ENCODE data around the gene AFF3.

AFF3 gene

DNA sequence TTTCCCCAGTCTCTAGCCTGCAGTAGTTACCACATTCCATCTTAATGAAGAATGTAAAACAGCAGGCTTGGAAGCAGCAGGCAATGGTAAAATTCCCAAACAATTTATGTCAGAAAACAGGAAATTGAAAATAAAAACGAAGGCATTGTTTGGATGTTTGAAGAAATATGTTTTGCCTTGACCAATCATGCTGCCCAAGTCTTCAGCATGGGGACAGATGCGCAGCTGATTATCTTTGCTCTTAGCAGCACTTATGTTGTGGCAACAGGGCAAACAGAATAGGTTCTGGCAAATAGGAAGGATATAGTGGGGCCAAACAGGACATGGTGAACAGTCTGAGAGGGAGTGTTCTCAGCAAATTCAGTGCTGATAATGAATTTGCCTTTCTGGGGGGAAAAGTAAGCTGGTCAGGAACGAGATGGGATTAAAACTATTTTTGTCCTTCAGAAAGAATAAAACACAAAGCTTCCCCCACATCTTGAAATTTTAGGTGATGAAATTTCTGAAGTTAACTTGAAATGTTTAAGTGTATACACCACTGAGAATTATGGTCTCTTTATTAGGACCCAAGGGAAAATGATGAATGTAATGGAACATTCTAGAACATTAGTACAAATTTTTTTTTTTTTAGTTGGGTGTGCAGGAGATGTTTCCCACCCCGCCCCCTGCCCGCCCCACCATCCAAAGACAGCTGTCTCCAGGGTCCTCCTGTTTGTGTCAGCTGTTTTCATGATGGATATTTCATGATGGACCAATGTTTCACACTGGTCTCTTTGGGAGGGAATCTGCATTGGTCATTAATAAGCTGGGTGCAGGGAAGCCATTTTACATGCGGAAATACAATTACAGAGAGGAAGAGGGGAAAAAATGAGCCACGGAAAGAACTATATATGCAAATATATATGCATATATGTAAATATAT lies 413.0 kb downstream of the AFF3 start:
- Histone ChIP-seq H3K9me3 (no peaks in the 10 kb centered on the region), H3K27ac (no peak overlapping the region), H3K4me3 (no peak overlapping the region), H3K4me2 (no peak overlapping the region), H4K20me1 (no peaks in the 10 kb centered on the region), H3K36me3 (no peaks in the 10 kb centered on the region), H3K27me3 (no peaks in the 10 kb centered on the region), H3K9ac (no peak overlapping the region), H3K4me1 (no peaks in the 10 kb centered on the region)
- TF ChIP-seq Cebpa-rat (IDR thresholded peaks at IDR 0.05), result no peak

DNA sequence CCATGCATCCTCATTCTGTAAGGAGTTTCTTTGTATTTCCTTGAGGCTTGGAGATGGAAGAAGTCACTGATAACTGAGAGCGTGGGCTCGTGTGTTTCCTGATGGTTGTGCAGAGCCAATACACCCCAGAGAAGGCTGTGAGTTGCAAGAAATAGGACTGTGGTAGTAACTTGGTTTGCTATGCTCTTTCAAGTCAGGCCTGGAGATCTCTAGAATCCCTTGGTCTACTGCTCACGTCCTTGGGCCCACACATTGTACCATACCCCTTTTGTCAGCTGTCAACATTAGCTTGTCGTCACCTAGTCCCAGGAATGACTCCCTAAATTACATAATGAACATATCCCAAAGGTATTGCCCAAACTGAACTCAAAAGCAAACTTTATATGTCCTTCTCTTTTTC lies 414.2 kb downstream of the AFF3 start:
- Histone ChIP-seq H3K9me3 (peaks cover 6% of the 10 kb centered on the region; the same call in 1 of the 2 replicates), H3K4me3 (no peak overlapping the region), H3K4me2 (no peak overlapping the region), H4K20me1 (no peaks in the 10 kb centered on the region), H3K27ac (no peak overlapping the region), H3K4me1 (no peaks in the 10 kb centered on the region), H3K36me3 (no peaks in the 10 kb centered on the region), H3K27me3 (no peaks in the 10 kb centered on the region), H3K9ac (no peak overlapping the region)
- TF ChIP-seq Cebpa-rat (IDR thresholded peaks at IDR 0.05), result no peak

GRCh38 chr2:99727199-99727598 lies 415.2 kb downstream of the AFF3 start:
- Histone ChIP-seq H3K9ac (no peak overlapping the region), H3K4me2 (no peak overlapping the region), H3K27ac (no peak overlapping the region), H3K4me3 (no peak overlapping the region), H3K27me3 (no peaks in the 10 kb centered on the region), H3K9me3 (peaks cover 16% of the 10 kb centered on the region), H3K4me1 (no peaks in the 10 kb centered on the region), H4K20me1 (no peaks in the 10 kb centered on the region), H3K36me3 (peaks cover 5% of the 10 kb centered on the region; the same call in 1 of the 2 replicates)
- TF ChIP-seq Cebpa-rat (IDR thresholded peaks at IDR 0.05), result no peak

- H3K9me3 ChIP-seq, result peaks cover 21% of the 10 kb centered on the region
- H3K4me3 ChIP-seq, result no peak overlapping the region
- H3K36me3 ChIP-seq, result peaks cover 5% of the 10 kb centered on the region; the same call in 1 of the 2 replicates
- no peak overlapping the region for H3K4me2 ChIP-seq
- no peaks in the 10 kb centered on the region for H3K27me3 ChIP-seq
- H3K4me1 ChIP-seq, result no peaks in the 10 kb centered on the region
- no peaks in the 10 kb centered on the region for H4K20me1 ChIP-seq
- H3K27ac ChIP-seq, result no peak overlapping the region
- TF ChIP-seq Cebpa-rat (IDR thresholded peaks at IDR 0.05), result no peak
- H3K9ac ChIP-seq, result no peak overlapping the region
Observed at GRCh38 chr2:99726691-99727090, 415.7 kb downstream of the AFF3 start.

DNA sequence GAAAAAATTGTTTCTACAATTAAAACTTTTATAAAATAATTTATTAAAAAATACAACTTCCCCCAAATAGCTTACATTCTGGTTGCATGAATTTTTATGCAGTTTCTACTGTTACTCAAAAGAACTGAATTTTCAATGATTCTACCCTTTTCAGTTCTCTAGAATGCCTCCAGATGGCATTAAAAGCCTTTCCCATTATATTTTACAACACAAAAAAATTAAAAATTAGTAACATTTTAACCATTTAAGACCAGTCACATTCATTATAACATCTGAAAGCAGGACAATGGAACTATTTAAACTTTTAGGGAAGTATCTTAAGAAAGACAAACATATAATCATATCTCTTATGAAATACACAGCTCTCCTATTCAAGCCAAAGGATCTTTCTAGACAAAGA lies 416.6 kb downstream of the AFF3 start:
- Histone ChIP-seq H3K9ac (no peak overlapping the region), H3K4me1 (no peaks in the 10 kb centered on the region), H3K36me3 (peaks cover 5% of the 10 kb centered on the region; the same call in 1 of the 2 replicates), H3K4me3 (no peak overlapping the region), H3K9me3 (peaks cover 27% of the 10 kb centered on the region), H3K27me3 (no peaks in the 10 kb centered on the region), H4K20me1 (no peaks in the 10 kb centered on the region), H3K4me2 (no peak overlapping the region), H3K27ac (no peak overlapping the region)
- TF ChIP-seq Cebpa-rat (IDR thresholded peaks at IDR 0.05), result no peak

DNA sequence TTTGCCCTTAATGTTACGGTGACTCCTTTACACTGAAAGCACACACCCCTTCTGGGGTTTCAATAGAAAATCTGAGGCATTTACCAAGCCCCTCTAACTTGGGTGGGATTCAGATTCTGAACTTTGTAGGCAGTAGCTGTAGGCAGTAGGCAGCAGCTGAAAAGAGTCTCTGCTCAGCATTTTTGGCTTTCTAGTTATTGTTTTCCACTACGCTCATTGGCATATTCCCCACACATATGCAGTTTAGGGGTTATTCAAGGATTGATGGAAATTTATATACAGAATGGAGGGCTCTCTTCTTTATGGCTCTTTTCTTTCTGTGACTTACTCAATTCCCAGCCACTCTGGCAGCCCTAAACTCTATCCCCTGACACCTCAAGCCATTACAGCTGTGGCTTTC lies 419.9 kb downstream of the AFF3 start:
- H4K20me1 ChIP-seq, result no peaks in the 10 kb centered on the region
- peaks cover 27% of the 10 kb centered on the region for H3K9me3 ChIP-seq
- H3K9ac ChIP-seq, result no peak overlapping the region
- TF ChIP-seq Cebpa-rat (IDR thresholded peaks at IDR 0.05), result no peak
- peaks cover 5% of the 10 kb centered on the region; the same call in 1 of the 2 replicates for H3K36me3 ChIP-seq
- H3K27me3 ChIP-seq, result no peaks in the 10 kb centered on the region
- H3K4me1 ChIP-seq, result no peaks in the 10 kb centered on the region
- no peak overlapping the region for H3K4me2 ChIP-seq
- H3K27ac ChIP-seq, result no peak overlapping the region
- no peak overlapping the region for H3K4me3 ChIP-seq

GRCh38 chr2:99719102-99719501 lies 423.3 kb downstream of the AFF3 start:
- H3K4me3 ChIP-seq, result no peak overlapping the region
- peaks cover 27% of the 10 kb centered on the region for H3K9me3 ChIP-seq
- no peaks in the 10 kb centered on the region for H4K20me1 ChIP-seq
- no peak overlapping the region for H3K9ac ChIP-seq
- peaks cover 5% of the 10 kb centered on the region; the same call in 1 of the 2 replicates for H3K36me3 ChIP-seq
- no peaks in the 10 kb centered on the region for H3K27me3 ChIP-seq
- H3K4me1 ChIP-seq, result no peaks in the 10 kb centered on the region
- no peak for TF ChIP-seq Cebpa-rat (IDR thresholded peaks at IDR 0.05)
- H3K4me2 ChIP-seq, result no peak overlapping the region
- no peak overlapping the region for H3K27ac ChIP-seq

GRCh38 chr2:99715956-99716355 lies 426.4 kb downstream of the AFF3 start:
- no peaks in the 10 kb centered on the region for H3K27me3 ChIP-seq
- no peak overlapping the region for H3K9ac ChIP-seq
- H3K36me3 ChIP-seq, result no peaks in the 10 kb centered on the region; the same call in 1 of the 2 replicates
- no peak overlapping the region for H3K27ac ChIP-seq
- H3K4me3 ChIP-seq, result no peak overlapping the region
- no peaks in the 10 kb centered on the region for H4K20me1 ChIP-seq
- no peak for TF ChIP-seq Cebpa-rat (IDR thresholded peaks at IDR 0.05)
- no peaks in the 10 kb centered on the region for H3K4me1 ChIP-seq
- H3K4me2 ChIP-seq, result no peak overlapping the region
- H3K9me3 ChIP-seq, result no peaks in the 10 kb centered on the region

DNA sequence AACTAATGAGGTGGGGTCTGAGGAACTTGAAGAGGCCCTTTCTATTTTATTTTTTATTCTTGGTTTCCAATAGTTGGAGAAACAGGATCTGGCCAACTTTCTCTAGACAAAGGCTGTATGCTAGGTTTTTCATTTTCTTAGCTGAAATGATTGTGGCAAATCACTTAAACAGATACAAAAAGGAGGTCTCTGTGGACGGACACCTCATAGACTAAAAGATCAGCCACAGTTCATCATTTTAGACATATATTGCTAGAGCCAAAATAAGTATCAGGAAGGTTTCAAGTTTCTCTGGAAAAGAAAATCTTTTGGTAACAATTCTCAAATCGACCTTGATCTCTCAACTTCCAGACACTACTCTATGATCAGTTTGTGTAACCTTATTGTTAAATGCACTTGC lies 428.0 kb downstream of the AFF3 start:
- H3K4me2 ChIP-seq, result no peak overlapping the region
- H3K4me1 ChIP-seq, result no peaks in the 10 kb centered on the region
- H3K36me3 ChIP-seq, result no peaks in the 10 kb centered on the region; the same call in 1 of the 2 replicates
- H3K9ac ChIP-seq, result no peak overlapping the region
- no peak overlapping the region for H3K27ac ChIP-seq
- no peaks in the 10 kb centered on the region for H4K20me1 ChIP-seq
- no peaks in the 10 kb centered on the region for H3K27me3 ChIP-seq
- no peak for TF ChIP-seq Cebpa-rat (IDR thresholded peaks at IDR 0.05)
- no peaks in the 10 kb centered on the region for H3K9me3 ChIP-seq
- H3K4me3 ChIP-seq, result no peak overlapping the region

DNA sequence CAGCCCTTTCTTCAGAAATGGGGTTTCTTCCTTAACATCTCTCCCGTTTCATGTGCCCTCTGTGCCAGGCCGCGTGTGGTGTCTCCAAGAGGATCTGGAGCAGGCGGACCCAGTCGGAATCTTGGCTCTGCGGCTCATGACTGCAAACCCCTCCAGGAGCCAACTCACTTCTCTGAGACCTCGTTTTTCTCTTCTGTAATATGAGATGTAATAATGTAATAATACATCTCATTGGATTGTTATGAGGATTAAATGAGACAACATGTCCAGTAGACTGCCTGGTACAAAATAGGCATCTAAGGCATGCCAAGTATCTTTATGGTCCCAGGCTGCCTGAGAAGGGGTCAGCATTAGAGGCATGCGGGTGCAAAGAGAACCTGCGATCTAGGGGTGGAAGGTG lies 431.2 kb downstream of the AFF3 start:
- no peak overlapping the region for H3K9ac ChIP-seq
- no peaks in the 10 kb centered on the region for H3K4me1 ChIP-seq
- TF ChIP-seq Cebpa-rat (IDR thresholded peaks at IDR 0.05), result no peak
- H3K4me3 ChIP-seq, result no peak overlapping the region
- no peak overlapping the region for H3K4me2 ChIP-seq
- H4K20me1 ChIP-seq, result no peaks in the 10 kb centered on the region
- H3K27ac ChIP-seq, result no peak overlapping the region
- no peaks in the 10 kb centered on the region; the same call in 1 of the 2 replicates for H3K36me3 ChIP-seq
- no peaks in the 10 kb centered on the region for H3K9me3 ChIP-seq
- no peaks in the 10 kb centered on the region for H3K27me3 ChIP-seq

Measured in BLaER1 (cell line).